Neuronal stem cell (in vitro differentiated cells): ENCODE results near the gene HOXB4.

Source experiments
- DNase-seq: peaks from one replicate; pipeline ENCODE4 v3.0.0-alpha.2; 2013; ENCODE audit warnings: low spot score
- H2AFZ ChIP-seq: one replicate; pipeline ENCODE4 v1.6.1; 2013; ENCODE audit warnings: mild to moderate bottlenecking, low read length, inconsistent platforms
- H2AK5ac ChIP-seq: 2 replicates; pipeline ENCODE4 v1.6.1; 2013; ENCODE audit warnings: low read depth, mild to moderate bottlenecking, inconsistent platforms, low read length, moderate library complexity, mixed read lengths
- H2BK120ac ChIP-seq: 2 replicates; pipeline ENCODE4 v1.6.1; 2013; ENCODE audit warnings: low read depth, mild to moderate bottlenecking, inconsistent platforms, low read length, moderate library complexity, mixed read lengths
- H2BK12ac ChIP-seq: one replicate; pipeline ENCODE4 v1.6.1; 2013; ENCODE audit warnings: low read length, inconsistent platforms
- H2BK15ac ChIP-seq: 2 replicates; pipeline ENCODE4 v1.6.1; 2013; ENCODE audit warnings: mild to moderate bottlenecking, low read length, inconsistent platforms, mixed read lengths
- H2BK5ac ChIP-seq: one replicate; pipeline ENCODE4 v1.6.1; 2013; ENCODE audit warnings: inconsistent platforms, mild to moderate bottlenecking, low read length, moderate library complexity
- H3K14ac ChIP-seq: one replicate; pipeline ENCODE4 v1.6.1; 2013; ENCODE audit warnings: low read length, inconsistent platforms
- H3K18ac ChIP-seq: 2 replicates; pipeline ENCODE4 v1.6.1; 2013; ENCODE audit warnings: low read length, inconsistent platforms
- H3K23ac ChIP-seq: 2 replicates; pipeline ENCODE4 v1.6.1; 2013; ENCODE audit warnings: low read depth, mild to moderate bottlenecking, mixed read lengths, low read length, inconsistent platforms; ENCODE audit not compliant: poor library complexity
- H3K27ac ChIP-seq: replicated peaks from 3 replicates; pipeline ENCODE4 v1.5.1; 2013; ENCODE audit warnings: low read length, inconsistent platforms
- H3K27me3 ChIP-seq, 3 experiments: 2 replicates each; pipeline ENCODE4 v1.6.1; 2013; ENCODE audit warnings: low read length in 3 of 3, mild to moderate bottlenecking in 2 of 3, inconsistent platforms in 1 of 3, low read depth in 1 of 3, mixed read lengths in 1 of 3, moderate library complexity in 1 of 3; ENCODE audit not compliant: control insufficient read depth in 3 of 3, insufficient read depth in 3 of 3
- H3K36me3 ChIP-seq, 2 donors: replicated peaks in 1 of 2; 2 replicates each; pipeline ENCODE4 v1.6.1; 2013; ENCODE audit warnings: low read length in 2 of 2; ENCODE audit not compliant: control insufficient read depth in 2 of 2, insufficient read depth in 2 of 2
- H3K4ac ChIP-seq: 2 replicates; pipeline ENCODE4 v1.6.1; 2013; ENCODE audit warnings: inconsistent platforms, mild to moderate bottlenecking, low read length, moderate library complexity
- H3K4me1 ChIP-seq, 2 donors: 1 replicate in 1 of 2; 2 replicates in 1 of 2; pipeline ENCODE4 v1.6.1; 2013; ENCODE audit warnings: low read length in 2 of 2, low read depth in 1 of 2; ENCODE audit not compliant: control insufficient read depth in 2 of 2, insufficient read depth in 1 of 2
- H3K4me2 ChIP-seq: one replicate; pipeline ENCODE4 v1.6.1; 2013; ENCODE audit warnings: mild to moderate bottlenecking, low read length, inconsistent platforms; ENCODE audit not compliant: insufficient read depth, poor library complexity, severe bottlenecking
- H3K4me3 ChIP-seq, 2 donors: 2 replicates each; pipeline ENCODE4 v1.5.1; 2013; ENCODE audit warnings: low read length in 2 of 2, mild to moderate bottlenecking in 2 of 2, inconsistent platforms in 1 of 2, moderate library complexity in 1 of 2
- H3K79me1 ChIP-seq: one replicate; pipeline ENCODE4 v1.6.1; 2013; ENCODE audit warnings: low read depth, mild to moderate bottlenecking, inconsistent platforms, low read length, moderate library complexity
- H3K9ac ChIP-seq: one replicate; pipeline ENCODE4 v1.6.1; 2013; ENCODE audit warnings: mild to moderate bottlenecking, low read depth, low read length, inconsistent platforms; ENCODE audit not compliant: poor library complexity
- H3K9me3 ChIP-seq, 2 donors: replicated peaks in 1 of 2; 2 replicates each; pipeline versions ENCODE3 to v1.6.1; 2013; ENCODE audit warnings: low read length in 2 of 2, mild to moderate bottlenecking in 2 of 2, inconsistent platforms in 1 of 2, low read depth in 1 of 2, mixed read lengths in 1 of 2, moderate library complexity in 1 of 2; ENCODE audit not compliant: control insufficient read depth in 2 of 2, insufficient read depth in 1 of 2
- H4K8ac ChIP-seq: one replicate; pipeline ENCODE4 v1.6.1; 2013; ENCODE audit warnings: low read depth, mild to moderate bottlenecking, inconsistent platforms, low read length, moderate library complexity
- H4K91ac ChIP-seq: one replicate; pipeline ENCODE4 v1.6.1; 2013; ENCODE audit warnings: low read length, low read depth, mild to moderate bottlenecking, inconsistent platforms; ENCODE audit not compliant: poor library complexity
- WGBS, 2 donors: extraction: QIAGEN DNeasy Blood & Tissue Kit; methylation state at CpG; one replicate each; pipeline ENCODE4 v1.1.7; 2013; ENCODE audit warnings: missing lambda C conversion rate in 2 of 2, mixed read lengths in 1 of 2; ENCODE audit not compliant: insufficient read length in 2 of 2, insufficient replicate concordance in 1 of 2; ENCODE audit errors: extremely low coverage in 2 of 2; 5-methylcytosine and 5-hydroxymethylcytosine counted together

HOXB4 gene

GRCh38 chr17:48589060-48589830 lies 11.1 kb upstream of the HOXB4 start:
- Histone ChIP-seq H3K14ac (no peak overlapping the region), H2AFZ (no peak overlapping the region), H2BK12ac (no peak overlapping the region), H4K91ac (no peak overlapping the region), H3K18ac (no peak overlapping the region), H3K23ac (no peak overlapping the region), H3K4me1 (no peaks in the 10 kb centered on the region), H2BK5ac (no peak overlapping the region), H3K27me3 (peaks cover 56 to 100% (median 100%) of the 10 kb centered on the region in 3 experiments), H2AK5ac (no peak overlapping the region), H3K27ac (no peak overlapping the region), H2BK120ac (no peak overlapping the region), H3K4me2 (no peak overlapping the region), H3K9ac (no peak overlapping the region), H3K9me3 (peaks cover 0 to 2% of the 10 kb centered on the region in 2 donors), H4K8ac (no peak overlapping the region), H3K4me3 (no peak overlapping the region), H3K4ac (no peak overlapping the region), H2BK15ac (no peak overlapping the region), H3K36me3 (no peaks in the 10 kb centered on the region), H3K79me1 (no peaks in the 10 kb centered on the region)
- no CpG with 5 or more reads among the region's 10 CpGs for whole genome bisulfite sequencing, 2 donors
- no peak for DNase-seq

- no peak overlapping the region for H4K91ac ChIP-seq
- H3K23ac ChIP-seq = no peak overlapping the region
- H3K79me1 ChIP-seq = no peaks in the 10 kb centered on the region
- no peak overlapping the region for H3K14ac ChIP-seq
- no peak overlapping the region for H2AFZ ChIP-seq
- H3K36me3 ChIP-seq = no peaks in the 10 kb centered on the region
- no peak overlapping the region for H3K4ac ChIP-seq
- no peaks in the 10 kb centered on the region for H3K4me1 ChIP-seq
- H2BK15ac ChIP-seq = no peak overlapping the region
- H2BK120ac ChIP-seq = no peak overlapping the region
- no peak overlapping the region for H4K8ac ChIP-seq
- peaks cover 57 to 100% (median 100%) of the 10 kb centered on the region in 3 experiments for H3K27me3 ChIP-seq
- H3K9me3 ChIP-seq = peaks cover 0 to 3% of the 10 kb centered on the region in 2 donors
- H3K27ac ChIP-seq = no peak overlapping the region
- DNase-seq = no peak
- H3K18ac ChIP-seq = no peak overlapping the region
- no peak overlapping the region for H2BK5ac ChIP-seq
- no peak overlapping the region for H3K4me2 ChIP-seq
- no peak overlapping the region for H2AK5ac ChIP-seq
- WGBS, 2 donors = no CpG with 5 or more reads among the region's 2 CpGs
- no peak overlapping the region for H2BK12ac ChIP-seq
- no peak overlapping the region for H3K9ac ChIP-seq
- no peak overlapping the region for H3K4me3 ChIP-seq
Observed at GRCh38 chr17:48588528-48588927, 10.4 kb upstream of the HOXB4 start.

GRCh38 chr17:48588074-48588415 lies 9.9 kb upstream of the HOXB4 start:
- Histone ChIP-seq H2BK120ac (no peak overlapping the region), H3K36me3 (no peaks in the 10 kb centered on the region), H3K9me3 (peaks cover 0 to 3% of the 10 kb centered on the region in 2 donors), H4K91ac (no peak overlapping the region), H2BK15ac (no peak overlapping the region), H3K18ac (no peak overlapping the region), H3K4me1 (no peaks in the 10 kb centered on the region), H3K14ac (no peak overlapping the region), H2AFZ (no peak overlapping the region), H3K4ac (no peak overlapping the region), H3K79me1 (no peaks in the 10 kb centered on the region), H2BK5ac (no peak overlapping the region), H4K8ac (no peak overlapping the region), H3K23ac (no peak overlapping the region), H3K4me3 (no peak overlapping the region), H3K27me3 (peaks cover 55 to 100% (median 100%) of the 10 kb centered on the region in 3 experiments), H3K27ac (no peak overlapping the region), H3K4me2 (no peak overlapping the region), H3K9ac (no peak overlapping the region), H2BK12ac (no peak overlapping the region), H2AK5ac (no peak overlapping the region)
- DNase-seq = no peak
- no CpG with 5 or more reads among the region's 2 CpGs for WGBS, 2 donors

GRCh38 chr17:48587276-48588073 lies 9.3 kb upstream of the HOXB4 start:
- Histone ChIP-seq H2AFZ (no peak overlapping the region), H2BK120ac (no peak overlapping the region), H3K9me3 (peaks cover 0 to 3% of the 10 kb centered on the region in 2 donors), H3K27me3 (peaks cover 57 to 100% (median 100%) of the 10 kb centered on the region in 3 experiments), H3K4me1 (no peaks in the 10 kb centered on the region), H4K8ac (no peak overlapping the region), H2BK15ac (no peak overlapping the region), H3K4me2 (no peak overlapping the region), H3K18ac (no peak overlapping the region), H3K36me3 (no peaks in the 10 kb centered on the region), H2BK5ac (no peak overlapping the region), H2AK5ac (no peak overlapping the region), H3K4ac (no peak overlapping the region), H3K9ac (no peak overlapping the region), H3K27ac (no peak overlapping the region), H4K91ac (no peak overlapping the region), H2BK12ac (no peak overlapping the region), H3K4me3 (no peak overlapping the region), H3K79me1 (no peaks in the 10 kb centered on the region), H3K14ac (no peak overlapping the region), H3K23ac (no peak overlapping the region)
- no peak for DNase-seq
- no CpG with 5 or more reads among the region's 5 CpGs for WGBS, 2 donors
